ENCODE results near the gene TNFAIP8. TPM values are rescaled to one million over a fixed set of nuclear protein-coding genes. Genes with fewer than 3 reads are reported as not detected.

TNFAIP8 gene
- total and polyA plus RNA-seq, 2 donors (not counting 1 experiment from before 2014, with no cell fraction given) = 36.7 to 37.7 TPM

- H2AFZ ChIP-seq (ENCODE audit: low read length) = no peak overlapping the region
- DNase-seq (ENCODE audit: low read depth in 2 of 2) = peak; percentile 20 to 71
- H3K36me3 ChIP-seq (ENCODE audit: control insufficient read depth, insufficient read depth, low read length) = no peaks in the 10 kb centered on the region
- H3K27me3 ChIP-seq (ENCODE audit: control insufficient read depth, insufficient read depth, low read length) = no peaks in the 10 kb centered on the region
- no peak overlapping the region for H3K9ac ChIP-seq (ENCODE audit: insufficient read depth, low read length)
- H3K4me3 ChIP-seq (replicated peaks in 1 of 4; ENCODE audit: control extremely low read depth in 1 of 4, insufficient read depth in 1 of 4, low read depth in 3 of 4, low read length in 4 of 4) = no peak overlapping the region
- no peaks in the 10 kb centered on the region for H3K79me2 ChIP-seq (ENCODE audit: control insufficient read depth, insufficient read depth, low read length)
- H3K4me1 ChIP-seq (ENCODE audit: control insufficient read depth, extremely low read depth, insufficient read depth, low read length) = peaks cover 4% of the 10 kb centered on the region
- no peaks in the 10 kb centered on the region for H4K20me1 ChIP-seq (ENCODE audit: control insufficient read depth, extremely low read depth, insufficient read depth, low read length)
- H3K4me2 ChIP-seq (ENCODE audit: extremely low read depth, insufficient read depth, low read length) = no peak overlapping the region
- TF ChIP-seq CTCF (conservative IDR thresholded peaks at IDR 0.05 in 1 of 2, IDR thresholded peaks at IDR 0.05 in 1 of 2; ENCODE audit: low read depth in 1 of 2, low read length in 2 of 2) (no peak), EZH2 (IDR thresholded peaks at IDR 0.05; ENCODE audit: low read length, missing control alignments) (no peak)
- H3K27ac ChIP-seq (ENCODE audit: insufficient read depth, low read length) = no peak overlapping the region
- H3K9me3 ChIP-seq (ENCODE audit: control insufficient read depth, insufficient read depth, low read depth, low read length) = no peaks in the 10 kb centered on the region
These were observed 26.4 kb downstream of the TNFAIP8 start for GRCh38 chr5:119382169-119382568.

- Histone ChIP-seq H3K36me3 (ENCODE audit: control insufficient read depth, insufficient read depth, low read length) (no peaks in the 10 kb centered on the region), H4K20me1 (ENCODE audit: control insufficient read depth, extremely low read depth, insufficient read depth, low read length) (no peaks in the 10 kb centered on the region), H3K79me2 (ENCODE audit: control insufficient read depth, insufficient read depth, low read length) (no peaks in the 10 kb centered on the region), H3K4me2 (ENCODE audit: extremely low read depth, insufficient read depth, low read length) (no peak overlapping the region), H3K4me3 (replicated peaks in 1 of 4; ENCODE audit: control extremely low read depth in 1 of 4, insufficient read depth in 1 of 4, low read depth in 3 of 4, low read length in 4 of 4) (no peak overlapping the region), H3K9ac (ENCODE audit: insufficient read depth, low read length) (no peak overlapping the region), H2AFZ (ENCODE audit: low read length) (no peak overlapping the region), H3K27ac (ENCODE audit: insufficient read depth, low read length) (no peak overlapping the region), H3K4me1 (ENCODE audit: control insufficient read depth, extremely low read depth, insufficient read depth, low read length) (peaks cover 4% of the 10 kb centered on the region), H3K27me3 (ENCODE audit: control insufficient read depth, insufficient read depth, low read length) (no peaks in the 10 kb centered on the region), H3K9me3 (ENCODE audit: control insufficient read depth, insufficient read depth, low read depth, low read length) (no peaks in the 10 kb centered on the region)
- DNase-seq (ENCODE audit: low read depth in 2 of 2) = no peak
- no peak for TF ChIP-seq CTCF (conservative IDR thresholded peaks at IDR 0.05 in 1 of 2, IDR thresholded peaks at IDR 0.05 in 1 of 2; ENCODE audit: low read depth in 1 of 2, low read length in 2 of 2)
- no peak for TF ChIP-seq EZH2 (IDR thresholded peaks at IDR 0.05; ENCODE audit: low read length, missing control alignments)
These were observed 27.2 kb downstream of the TNFAIP8 start for GRCh38 chr5:119383008-119383407.

GRCh38 chr5:119385136-119385535 is 29.3 kb downstream of the TNFAIP8 start:
- H3K27ac ChIP-seq (ENCODE audit: insufficient read depth, low read length) = no peak overlapping the region
- H3K4me2 ChIP-seq (ENCODE audit: extremely low read depth, insufficient read depth, low read length) = no peak overlapping the region
- H2AFZ ChIP-seq (ENCODE audit: low read length) = no peak overlapping the region
- no peak for DNase-seq (ENCODE audit: low read depth in 2 of 2)
- no peaks in the 10 kb centered on the region for H3K9me3 ChIP-seq (ENCODE audit: control insufficient read depth, insufficient read depth, low read depth, low read length)
- no peaks in the 10 kb centered on the region for H4K20me1 ChIP-seq (ENCODE audit: control insufficient read depth, extremely low read depth, insufficient read depth, low read length)
- H3K79me2 ChIP-seq (ENCODE audit: control insufficient read depth, insufficient read depth, low read length) = no peaks in the 10 kb centered on the region
- H3K4me1 ChIP-seq (ENCODE audit: control insufficient read depth, extremely low read depth, insufficient read depth, low read length) = peaks cover 6% of the 10 kb centered on the region
- H3K36me3 ChIP-seq (ENCODE audit: control insufficient read depth, insufficient read depth, low read length) = no peaks in the 10 kb centered on the region
- no peaks in the 10 kb centered on the region for H3K27me3 ChIP-seq (ENCODE audit: control insufficient read depth, insufficient read depth, low read length)
- no peak overlapping the region for H3K9ac ChIP-seq (ENCODE audit: insufficient read depth, low read length)
- TF ChIP-seq CTCF (conservative IDR thresholded peaks at IDR 0.05 in 1 of 2, IDR thresholded peaks at IDR 0.05 in 1 of 2; ENCODE audit: low read depth in 1 of 2, low read length in 2 of 2) = no peak
- H3K4me3 ChIP-seq (replicated peaks in 1 of 4; ENCODE audit: control extremely low read depth in 1 of 4, insufficient read depth in 1 of 4, low read depth in 3 of 4, low read length in 4 of 4) = no peak overlapping the region
